HEK293 (cell line): Measurements from ENCODE around the gene HERC4.

Experiments used
- CTCF ChIA-PET: fragments of 350-600 bp; formaldehyde crosslinking; extraction: SDS; loops from one replicate; lab custom pipeline; 2021; ENCODE audit warnings: antibody characterized with exemption; lab: Yijun Ruan, JAX
- POLR2A ChIA-PET: fragments of 300-600 bp; formaldehyde crosslinking; extraction: SDS; loops from one replicate; lab custom pipeline; 2020; ENCODE audit warnings: antibody characterized with exemption, inconsistent platforms; lab: Yijun Ruan, JAX
- H3K27ac ChIP-seq: fragments of 200-500 bp; sonication (Bioruptor generic); 2 replicates; pipeline ENCODE4 v1.5.1; 2014; ENCODE audit warnings: low read depth, low read length, control low read depth, inconsistent platforms; ENCODE audit errors: extremely low read depth
- H3K36me3 ChIP-seq, 2 experiments: fragments of 200-500 bp in 1 of 2; sonication (Bioruptor generic) in 1 of 2; 1 replicate in 1 of 2; 2 replicates in 1 of 2; pipeline ENCODE4 v1.5.1; 2014 to 2017; ENCODE audit warnings: inconsistent platforms in 2 of 2, low read length in 2 of 2; ENCODE audit not compliant: control insufficient read depth in 2 of 2, insufficient read depth in 1 of 2
- H3K4me1 ChIP-seq: fragments of 200-500 bp; sonication (Bioruptor generic); 2 replicates; pipeline ENCODE4 v1.5.1; 2014; ENCODE audit warnings: mild to moderate bottlenecking, low read length, inconsistent platforms; ENCODE audit not compliant: control insufficient read depth, insufficient read depth
- H3K4me3 ChIP-seq: 2 replicates; pipeline ENCODE4 v1.5.1; 2011; ENCODE audit warnings: low read depth, mild to moderate bottlenecking, control low read depth, low read length, moderate library complexity
- H3K9me3 ChIP-seq: fragments of 200-500 bp; sonication (Bioruptor generic); 2 replicates; pipeline ENCODE4 v1.5.1; 2014; ENCODE audit warnings: low read depth, low read length, inconsistent platforms; ENCODE audit not compliant: control insufficient read depth, insufficient read depth
- ELK4 ChIP-seq: IDR thresholded peaks from 2 replicates; pipeline ENCODE4 v1.6.1; 2011; ENCODE audit warnings: mild to moderate bottlenecking, low read depth, low read length, borderline replicate concordance
- MYNN ChIP-seq: fragments of 450-650 bp; formaldehyde crosslinking; IDR thresholded peaks from 2 replicates; pipeline ENCODE4 v1.5.1; 2016; ENCODE audit warnings: missing biosample characterization, missing genetic modification characterization, borderline replicate concordance
- SCRT1 ChIP-seq: fragments of 450-650 bp; formaldehyde crosslinking; IDR thresholded peaks from 2 replicates; pipeline ENCODE4 v1.5.1; 2016; ENCODE audit warnings: missing biosample characterization, missing genetic modification characterization, borderline replicate concordance
- ZBTB11 ChIP-seq: fragments of 450-650 bp; formaldehyde crosslinking; conservative IDR thresholded peaks from 2 replicates; pipeline ENCODE4 v1.5.1; 2016; ENCODE audit warnings: low read depth, missing biosample characterization, missing genetic modification characterization
- ZFP41 ChIP-seq: fragments of 450-650 bp; formaldehyde crosslinking; IDR thresholded peaks from 2 replicates; pipeline ENCODE4 v1.5.1; 2016; ENCODE audit warnings: missing biosample characterization, missing genetic modification characterization, borderline replicate concordance
- ZNF133 ChIP-seq: fragments of 450-650 bp; formaldehyde crosslinking; IDR thresholded peaks from 2 replicates; pipeline ENCODE4 v1.5.1; 2016; ENCODE audit warnings: missing biosample characterization, missing genetic modification characterization
- ZNF292 ChIP-seq: fragments of 450-650 bp; formaldehyde crosslinking; IDR thresholded peaks from 2 replicates; pipeline ENCODE4 v1.5.1; 2016; ENCODE audit warnings: low read depth, missing biosample characterization, missing genetic modification characterization, borderline replicate concordance
- ZNF311 ChIP-seq: fragments of 450-650 bp; formaldehyde crosslinking; IDR thresholded peaks from 2 replicates; pipeline ENCODE4 v1.5.1; 2017; ENCODE audit warnings: missing biosample characterization, missing genetic modification characterization, borderline replicate concordance
- ZNF610 ChIP-seq: fragments of 450-650 bp; formaldehyde crosslinking; IDR thresholded peaks from 2 replicates; pipeline ENCODE4 v1.5.1; 2016; ENCODE audit warnings: missing biosample characterization, missing genetic modification characterization, borderline replicate concordance
- ZNF660 ChIP-seq: fragments of 450-650 bp; IDR thresholded peaks from 2 replicates; pipeline ENCODE4 v1.5.1; 2018; ENCODE audit warnings: missing biosample characterization, mild to moderate bottlenecking, missing genetic modification characterization
- ZNF664 ChIP-seq: fragments of 450-650 bp; formaldehyde crosslinking; IDR thresholded peaks from 2 replicates; pipeline ENCODE4 v1.5.1; 2016; ENCODE audit warnings: missing biosample characterization, missing genetic modification characterization
- ZNF768 ChIP-seq: fragments of 450-650 bp; formaldehyde crosslinking; IDR thresholded peaks from 2 replicates; pipeline ENCODE4 v1.5.1; 2018; ENCODE audit warnings: missing biosample characterization, mild to moderate bottlenecking, missing genetic modification characterization
- TF ChIP-seq, protein P1 (sequence below): fragments of 450-650 bp; formaldehyde crosslinking; IDR thresholded peaks from 2 replicates; pipeline ENCODE4 v1.5.1; 2017; ENCODE audit warnings: missing biosample characterization, missing genetic modification characterization
- TF ChIP-seq, protein P2 (sequence below): fragments of 450-650 bp; formaldehyde crosslinking; IDR thresholded peaks from 2 replicates; pipeline ENCODE4 v1.5.1; 2016; ENCODE audit warnings: missing biosample characterization, missing genetic modification characterization
- TF ChIP-seq, protein P3 (sequence below): fragments of 450-650 bp; formaldehyde crosslinking; IDR thresholded peaks from 2 replicates; pipeline ENCODE4 v1.5.1; 2016; ENCODE audit warnings: missing biosample characterization, missing genetic modification characterization, borderline replicate concordance
- TF ChIP-seq, protein P4 (sequence below): fragments of 450-650 bp; formaldehyde crosslinking; IDR thresholded peaks from 2 replicates; pipeline ENCODE4 v1.5.1; 2016; ENCODE audit warnings: missing biosample characterization, missing genetic modification characterization

The HERC4 gene

GRCh38 chr10:68092512-68092911 is 17.4 kb upstream of the HERC4 start:
- Histone ChIP-seq H3K4me3 (no peak overlapping the region), H3K4me1 (peaks cover 3% of the 10 kb centered on the region), H3K27ac (no peak overlapping the region), H3K9me3 (no peaks in the 10 kb centered on the region), H3K36me3 (no peaks in the 10 kb centered on the region)
- TF ChIP-seq, protein P1, sequence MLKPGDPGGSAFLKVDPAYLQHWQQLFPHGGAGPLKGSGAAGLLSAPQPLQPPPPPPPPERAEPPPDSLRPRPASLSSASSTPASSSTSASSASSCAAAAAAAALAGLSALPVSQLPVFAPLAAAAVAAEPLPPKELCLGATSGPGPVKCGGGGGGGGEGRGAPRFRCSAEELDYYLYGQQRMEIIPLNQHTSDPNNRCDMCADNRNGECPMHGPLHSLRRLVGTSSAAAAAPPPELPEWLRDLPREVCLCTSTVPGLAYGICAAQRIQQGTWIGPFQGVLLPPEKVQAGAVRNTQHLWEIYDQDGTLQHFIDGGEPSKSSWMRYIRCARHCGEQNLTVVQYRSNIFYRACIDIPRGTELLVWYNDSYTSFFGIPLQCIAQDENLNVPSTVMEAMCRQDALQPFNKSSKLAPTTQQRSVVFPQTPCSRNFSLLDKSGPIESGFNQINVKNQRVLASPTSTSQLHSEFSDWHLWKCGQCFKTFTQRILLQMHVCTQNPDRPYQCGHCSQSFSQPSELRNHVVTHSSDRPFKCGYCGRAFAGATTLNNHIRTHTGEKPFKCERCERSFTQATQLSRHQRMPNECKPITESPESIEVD (tag by site-specific recombination): 0 out of 2 replicates have a peak, but pooled peaks have one; percentile 14
- TF ChIP-seq, protein P2, sequence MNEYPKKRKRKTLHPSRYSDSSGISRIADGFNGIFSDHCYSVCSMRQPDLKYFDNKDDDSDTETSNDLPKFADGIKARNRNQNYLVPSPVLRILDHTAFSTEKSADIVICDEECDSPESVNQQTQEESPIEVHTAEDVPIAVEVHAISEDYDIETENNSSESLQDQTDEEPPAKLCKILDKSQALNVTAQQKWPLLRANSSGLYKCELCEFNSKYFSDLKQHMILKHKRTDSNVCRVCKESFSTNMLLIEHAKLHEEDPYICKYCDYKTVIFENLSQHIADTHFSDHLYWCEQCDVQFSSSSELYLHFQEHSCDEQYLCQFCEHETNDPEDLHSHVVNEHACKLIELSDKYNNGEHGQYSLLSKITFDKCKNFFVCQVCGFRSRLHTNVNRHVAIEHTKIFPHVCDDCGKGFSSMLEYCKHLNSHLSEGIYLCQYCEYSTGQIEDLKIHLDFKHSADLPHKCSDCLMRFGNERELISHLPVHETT (tag by site-specific recombination): no peak
- POLR2A ChIA-PET: interaction anchor here (0.8 kb wide), 1 partner anchor 28 kb away, joined by 6 read pairs; no protein-coding TSS in a partner anchor
- CTCF ChIA-PET: interaction anchor here (0.6 kb wide), 1 partner anchor 63 kb away, joined by 3 read pairs; no protein-coding TSS in a partner anchor

- TF ChIP-seq ZBTB11 (tag by site-specific recombination): no peak
- no peak for TF ChIP-seq ZNF660 (tag by site-specific recombination)
- TF ChIP-seq, protein P3, sequence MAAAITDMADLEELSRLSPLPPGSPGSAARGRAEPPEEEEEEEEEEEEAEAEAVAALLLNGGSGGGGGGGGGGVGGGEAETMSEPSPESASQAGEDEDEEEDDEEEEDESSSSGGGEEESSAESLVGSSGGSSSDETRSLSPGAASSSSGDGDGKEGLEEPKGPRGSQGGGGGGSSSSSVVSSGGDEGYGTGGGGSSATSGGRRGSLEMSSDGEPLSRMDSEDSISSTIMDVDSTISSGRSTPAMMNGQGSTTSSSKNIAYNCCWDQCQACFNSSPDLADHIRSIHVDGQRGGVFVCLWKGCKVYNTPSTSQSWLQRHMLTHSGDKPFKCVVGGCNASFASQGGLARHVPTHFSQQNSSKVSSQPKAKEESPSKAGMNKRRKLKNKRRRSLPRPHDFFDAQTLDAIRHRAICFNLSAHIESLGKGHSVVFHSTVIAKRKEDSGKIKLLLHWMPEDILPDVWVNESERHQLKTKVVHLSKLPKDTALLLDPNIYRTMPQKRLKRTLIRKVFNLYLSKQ (tag by site-specific recombination): no peak
- TF ChIP-seq ZFP41: no peak
- TF ChIP-seq ELK4: no peak
- no peak for TF ChIP-seq ZNF311 (tag by site-specific recombination)
- no peak for TF ChIP-seq ZNF610 (tag by site-specific recombination)
- TF ChIP-seq ZNF133 (tag by site-specific recombination): no peak
- TF ChIP-seq ZNF292: no peak
- no peak for TF ChIP-seq ZNF664
- TF ChIP-seq MYNN (tag by site-specific recombination): no peak
- no peak for TF ChIP-seq ZNF768 (tag by site-specific recombination)
- TF ChIP-seq, protein P4, sequence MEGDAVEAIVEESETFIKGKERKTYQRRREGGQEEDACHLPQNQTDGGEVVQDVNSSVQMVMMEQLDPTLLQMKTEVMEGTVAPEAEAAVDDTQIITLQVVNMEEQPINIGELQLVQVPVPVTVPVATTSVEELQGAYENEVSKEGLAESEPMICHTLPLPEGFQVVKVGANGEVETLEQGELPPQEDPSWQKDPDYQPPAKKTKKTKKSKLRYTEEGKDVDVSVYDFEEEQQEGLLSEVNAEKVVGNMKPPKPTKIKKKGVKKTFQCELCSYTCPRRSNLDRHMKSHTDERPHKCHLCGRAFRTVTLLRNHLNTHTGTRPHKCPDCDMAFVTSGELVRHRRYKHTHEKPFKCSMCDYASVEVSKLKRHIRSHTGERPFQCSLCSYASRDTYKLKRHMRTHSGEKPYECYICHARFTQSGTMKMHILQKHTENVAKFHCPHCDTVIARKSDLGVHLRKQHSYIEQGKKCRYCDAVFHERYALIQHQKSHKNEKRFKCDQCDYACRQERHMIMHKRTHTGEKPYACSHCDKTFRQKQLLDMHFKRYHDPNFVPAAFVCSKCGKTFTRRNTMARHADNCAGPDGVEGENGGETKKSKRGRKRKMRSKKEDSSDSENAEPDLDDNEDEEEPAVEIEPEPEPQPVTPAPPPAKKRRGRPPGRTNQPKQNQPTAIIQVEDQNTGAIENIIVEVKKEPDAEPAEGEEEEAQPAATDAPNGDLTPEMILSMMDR (tag by site-specific recombination): no peak
- no peak for TF ChIP-seq SCRT1 (tag by site-specific recombination)
- no peak overlapping the region for H3K27ac ChIP-seq
- H3K9me3 ChIP-seq: no peaks in the 10 kb centered on the region
- no peaks in the 10 kb centered on the region for H3K36me3 ChIP-seq
- H3K4me3 ChIP-seq: no peak overlapping the region
- ChIA-PET POLR2A (no interaction called here), CTCF (interaction anchor here (1.0 kb wide), 1 partner anchor 65 kb away, joined by 5 read pairs; no protein-coding TSS in a partner anchor)
- H3K4me1 ChIP-seq: no peaks in the 10 kb centered on the region; the same call in 1 of the 2 replicates
These were observed 15.5 kb upstream of the HERC4 start for GRCh38 chr10:68090586-68090985.
